Measurements from ENCODE around the gene HAPSTR1.

The HAPSTR1 gene

DNA sequence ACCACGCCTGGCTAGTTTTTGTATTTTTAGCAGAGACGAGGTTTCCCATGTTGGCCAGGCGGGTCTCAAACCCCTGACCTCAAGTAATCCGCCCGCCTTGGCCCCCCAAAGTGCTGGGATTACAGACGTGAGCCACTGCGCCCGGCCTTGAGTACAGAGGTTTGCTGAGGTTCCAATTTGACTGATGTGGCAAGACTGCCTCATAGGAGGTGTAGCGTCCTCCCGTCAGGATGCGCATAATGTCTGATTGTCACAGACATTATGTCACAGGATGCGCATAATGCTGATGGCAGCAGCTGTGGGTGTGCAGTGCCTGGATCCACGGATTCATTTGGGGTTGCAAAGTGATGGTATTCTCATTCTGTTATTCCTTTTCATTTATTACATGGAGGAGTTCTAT lies 45.2 kb downstream of the HAPSTR1 start:
- TF ChIP-seq, protein P1, sequence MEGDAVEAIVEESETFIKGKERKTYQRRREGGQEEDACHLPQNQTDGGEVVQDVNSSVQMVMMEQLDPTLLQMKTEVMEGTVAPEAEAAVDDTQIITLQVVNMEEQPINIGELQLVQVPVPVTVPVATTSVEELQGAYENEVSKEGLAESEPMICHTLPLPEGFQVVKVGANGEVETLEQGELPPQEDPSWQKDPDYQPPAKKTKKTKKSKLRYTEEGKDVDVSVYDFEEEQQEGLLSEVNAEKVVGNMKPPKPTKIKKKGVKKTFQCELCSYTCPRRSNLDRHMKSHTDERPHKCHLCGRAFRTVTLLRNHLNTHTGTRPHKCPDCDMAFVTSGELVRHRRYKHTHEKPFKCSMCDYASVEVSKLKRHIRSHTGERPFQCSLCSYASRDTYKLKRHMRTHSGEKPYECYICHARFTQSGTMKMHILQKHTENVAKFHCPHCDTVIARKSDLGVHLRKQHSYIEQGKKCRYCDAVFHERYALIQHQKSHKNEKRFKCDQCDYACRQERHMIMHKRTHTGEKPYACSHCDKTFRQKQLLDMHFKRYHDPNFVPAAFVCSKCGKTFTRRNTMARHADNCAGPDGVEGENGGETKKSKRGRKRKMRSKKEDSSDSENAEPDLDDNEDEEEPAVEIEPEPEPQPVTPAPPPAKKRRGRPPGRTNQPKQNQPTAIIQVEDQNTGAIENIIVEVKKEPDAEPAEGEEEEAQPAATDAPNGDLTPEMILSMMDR (conservative IDR thresholded peaks at IDR 0.05; ENCODE audit: control insufficient read depth, insufficient read depth, low read depth, low read length) = no peak
- H3K4me3 ChIP-seq (ENCODE audit: control insufficient read depth, low read depth, low read length) = no peak overlapping the region

DNA sequence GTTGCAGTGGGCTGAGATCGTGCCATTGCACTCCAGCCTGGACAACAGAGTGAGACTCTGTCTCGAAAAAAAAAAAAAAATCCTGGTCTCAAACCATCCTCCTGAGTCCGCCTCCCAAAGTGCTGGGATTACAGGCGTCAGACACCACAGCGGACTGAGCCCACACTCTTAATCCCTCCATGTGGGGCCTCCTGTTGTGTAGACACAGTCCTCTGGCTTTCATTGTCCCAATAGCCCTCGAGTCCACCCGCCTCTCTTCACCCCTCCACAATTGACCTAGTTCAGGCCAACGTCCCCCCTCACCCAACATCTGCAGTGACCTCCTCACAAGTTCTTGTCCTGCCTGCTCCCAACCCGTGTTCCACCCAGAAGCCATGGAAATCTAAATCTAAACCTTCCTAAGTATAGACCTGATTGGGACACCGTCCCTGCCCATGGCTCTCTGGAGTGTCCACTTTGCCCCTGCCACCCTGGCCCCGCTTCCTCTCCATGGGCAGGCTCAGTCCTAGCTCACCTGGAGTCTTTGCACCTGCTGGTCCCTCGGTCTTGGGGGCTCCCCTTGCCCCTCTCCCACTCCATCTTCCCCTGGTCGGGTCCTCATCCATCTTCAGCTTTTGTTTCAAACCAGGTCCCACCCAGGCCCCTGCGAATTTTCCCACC lies 46.7 kb downstream of the HAPSTR1 start:
- H3K4me3 ChIP-seq (ENCODE audit: control insufficient read depth, low read depth, low read length) = no peak overlapping the region
- TF ChIP-seq, protein P1 (conservative IDR thresholded peaks at IDR 0.05; ENCODE audit: control insufficient read depth, insufficient read depth, low read depth, low read length) = no peak
- no peak for DNase-seq (ENCODE audit: low read depth)

More for the DNA sequence above, 45.2 kb downstream of the HAPSTR1 start:
- DNase-seq (ENCODE audit: low read depth) = no peak

DNA sequence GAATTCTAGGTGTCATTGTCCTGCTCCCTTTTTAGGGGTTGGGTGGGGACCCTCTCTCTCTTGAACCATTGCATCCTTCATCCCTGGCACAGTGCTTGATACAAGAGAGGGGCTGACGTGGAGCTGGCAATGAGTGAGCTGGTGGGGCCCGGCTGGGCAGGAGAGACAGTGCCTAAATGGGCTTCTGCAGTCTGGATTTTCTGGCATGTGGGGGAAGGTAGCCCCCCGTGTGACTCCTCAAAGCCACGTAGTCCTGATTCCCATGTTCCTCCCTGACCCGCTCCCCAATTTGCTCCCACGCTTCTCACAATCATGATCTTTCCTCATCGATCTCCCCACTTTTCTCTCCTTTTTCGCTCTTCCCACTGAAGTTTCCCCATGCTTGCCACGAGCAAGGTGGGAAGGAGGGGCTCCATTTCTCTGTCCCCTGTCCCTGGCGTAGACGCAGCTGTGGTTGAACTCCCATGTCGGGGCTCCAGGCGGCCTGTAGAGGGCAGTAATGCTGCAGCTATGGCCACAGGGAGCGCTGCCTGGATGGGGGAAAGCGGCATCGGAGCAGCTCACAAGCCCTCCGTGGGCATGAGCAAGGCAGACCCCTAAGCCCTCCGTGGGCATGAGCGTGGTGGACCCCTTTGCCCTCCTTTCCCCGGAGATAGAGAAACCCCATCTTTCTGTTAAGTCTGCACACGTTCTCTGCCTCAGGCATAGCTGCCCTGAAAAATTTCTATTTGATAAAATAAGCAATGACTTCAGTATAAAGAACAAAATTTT lies 47.5 kb downstream of the HAPSTR1 start:
- H3K4me3 ChIP-seq (ENCODE audit: control insufficient read depth, low read depth, low read length) = no peak overlapping the region
- TF ChIP-seq, protein P1 (conservative IDR thresholded peaks at IDR 0.05; ENCODE audit: control insufficient read depth, insufficient read depth, low read depth, low read length) = peak; percentile 88
- peak; percentile 59 for DNase-seq (ENCODE audit: low read depth)

DNA sequence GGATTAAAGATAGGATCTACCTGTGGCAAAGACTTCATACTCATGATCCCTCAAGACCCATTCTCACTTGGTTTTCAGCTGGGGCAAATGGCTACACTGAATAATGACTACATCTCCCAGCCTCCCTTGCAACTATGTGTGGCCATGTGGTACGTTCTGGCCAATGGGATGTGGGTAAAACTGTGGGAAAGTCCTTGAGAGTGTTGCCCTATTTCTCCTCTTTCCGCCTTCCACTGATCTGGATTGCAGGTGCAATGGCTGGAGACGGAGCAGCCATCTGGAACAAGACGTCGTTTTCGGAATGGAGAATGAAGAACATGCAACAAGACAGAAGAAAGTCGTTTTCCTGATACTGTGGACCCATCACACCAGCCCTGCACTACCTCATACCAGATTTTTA lies 48.5 kb downstream of the HAPSTR1 start:
- no peak overlapping the region for H3K4me3 ChIP-seq (ENCODE audit: control insufficient read depth, low read depth, low read length)
- TF ChIP-seq, protein P1 (conservative IDR thresholded peaks at IDR 0.05; ENCODE audit: control insufficient read depth, insufficient read depth, low read depth, low read length) = no peak
- peak; percentile 39 for DNase-seq (ENCODE audit: low read depth)

All from fibroblast of mammary gland (primary cell).